Measurements from ENCODE around the gene HAAO. TPM values are rescaled to one million over a fixed set of nuclear protein-coding genes. Genes with fewer than 3 reads are reported as not detected.
"Not testable (repeated sequence)": the region's sequence is repeated elsewhere in the genome, so short reads cannot be mapped to it uniquely, and the experiment has no call there.

Gene HAAO
- total and polyA plus RNA-seq, 2 donors (not counting 1 experiment from before 2014, with no cell fraction given): 6.4 to 17.6 TPM

DNA sequence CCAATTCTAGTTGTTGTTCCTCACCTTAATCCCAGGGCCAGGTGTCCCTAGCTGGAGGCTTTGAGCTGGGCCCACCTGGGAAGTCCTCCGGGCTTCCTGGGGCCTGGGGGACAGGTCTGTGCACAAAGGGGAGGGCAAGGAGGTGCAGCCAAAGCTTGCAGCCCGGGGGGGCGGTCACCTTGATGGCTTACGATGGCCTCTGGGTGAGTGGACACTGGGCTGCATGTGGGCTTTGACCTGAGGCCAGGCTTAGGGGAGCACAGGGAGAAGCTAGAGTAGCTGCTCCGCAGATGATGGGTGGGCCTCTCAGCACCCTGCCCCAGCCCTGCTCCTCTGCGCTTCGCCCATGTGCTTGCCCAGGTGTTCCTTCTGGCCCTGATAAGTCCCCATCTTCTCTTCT lies 41.8 kb upstream of the HAAO start:
- no peak overlapping the region for H3K4me3 ChIP-seq (ENCODE audit: control extremely low read depth in 1 of 5, extremely low read depth in 1 of 5, insufficient read depth in 1 of 5, low read depth in 2 of 5, low read length in 4 of 5)
- DNase-seq (no peak), ATAC-seq (ENCODE audit: low read depth) (no peak)
- CTCF ChIA-PET: interaction anchor here (1.7 kb wide), 1 partner anchor 743 kb away, joined by 3 read pairs; no protein-coding TSS in a partner anchor
- POLR2A ChIA-PET: no interaction called here
- no peak overlapping the region for H3K9ac ChIP-seq (ENCODE audit: low read length)
- no peaks in the 10 kb centered on the region for H3K4me1 Mint-ChIP-seq
- TF ChIP-seq EZH2 (IDR thresholded peaks at IDR 0.05; ENCODE audit: borderline replicate concordance, insufficient read depth, low read depth, low read length, poor library complexity, severe bottlenecking) (no peak), CTCF (IDR thresholded peaks at IDR 0.05) (no peak)
- no peaks in the 10 kb centered on the region for H3K9me3 ChIP-seq (ENCODE audit: control extremely low read depth in 1 of 3, control insufficient read depth in 2 of 3, insufficient read depth in 1 of 3, low read length in 2 of 3)
- H3K27me3 ChIP-seq (replicated peaks in 1 of 4; ENCODE audit: control extremely low read depth in 1 of 4, control insufficient read depth in 3 of 4, insufficient read depth in 4 of 4, low read length in 3 of 4): no peaks in the 10 kb centered on the region
- H3K36me3 ChIP-seq (replicated peaks in 1 of 2; ENCODE audit: control extremely low read depth in 1 of 2, control insufficient read depth in 1 of 2, extremely low read depth in 1 of 2, insufficient read depth in 2 of 2, low read length in 1 of 2): no peaks in the 10 kb centered on the region
- no peaks in the 10 kb centered on the region for H3K27me3 Mint-ChIP-seq
- no peak overlapping the region for H3K27ac Mint-ChIP-seq
- H3K4me1 ChIP-seq (ENCODE audit: control insufficient read depth in 2 of 2, insufficient read depth in 2 of 2, low read length in 2 of 2): no peaks in the 10 kb centered on the region
- no peak overlapping the region for H3K4me3 Mint-ChIP-seq
- H2AFZ ChIP-seq (ENCODE audit: insufficient read depth, low read depth, low read length, poor library complexity, severe bottlenecking): no peak overlapping the region
- H3K4me2 ChIP-seq (replicated peaks; ENCODE audit: low read depth, low read length, poor library complexity, severe bottlenecking): no peak overlapping the region
- intact Hi-C loops (cut with micrococcal nuclease): no loop called here
- H4K20me1 ChIP-seq (ENCODE audit: control insufficient read depth, insufficient read depth, low read length, poor library complexity, severe bottlenecking): no peaks in the 10 kb centered on the region
- WGBS (ENCODE audit: insufficient coverage): 98% methylated on average over 7 of the region's 7 CpGs
- H3K9me3 Mint-ChIP-seq (ENCODE audit: insufficient read depth): no peaks in the 10 kb centered on the region
- no peaks in the 10 kb centered on the region for H3K79me2 ChIP-seq (ENCODE audit: control insufficient read depth, insufficient read depth, low read length)
- H3K27ac ChIP-seq (ENCODE audit: low read length in 2 of 2): no peak overlapping the region

DNA sequence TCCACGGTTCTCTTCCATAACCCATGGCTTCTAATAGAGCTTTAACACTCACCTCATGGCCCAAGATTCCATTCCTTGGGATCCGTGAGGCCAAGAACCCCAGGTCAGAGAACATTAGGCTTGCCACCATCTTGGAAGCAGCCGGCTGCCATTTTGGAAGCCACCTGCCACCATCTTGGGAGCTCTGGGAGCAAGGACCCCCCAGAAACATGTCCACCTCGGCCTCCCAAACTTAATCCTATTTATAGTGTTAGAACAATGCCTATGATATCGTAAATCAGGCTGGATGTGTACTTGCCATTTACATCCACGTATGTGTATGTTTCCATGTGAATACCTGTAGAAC lies 39.9 kb upstream of the HAAO start:
- ATAC-seq (ENCODE audit: low read depth) (no peak), DNase-seq (no peak)
- H3K27me3 Mint-ChIP-seq: peaks cover 3% of the 10 kb centered on the region
- H3K27ac Mint-ChIP-seq: no peak overlapping the region
- Histone ChIP-seq H3K36me3 (replicated peaks in 1 of 2; ENCODE audit: control extremely low read depth in 1 of 2, control insufficient read depth in 1 of 2, extremely low read depth in 1 of 2, insufficient read depth in 2 of 2, low read length in 1 of 2) (no peaks in the 10 kb centered on the region), H2AFZ (ENCODE audit: insufficient read depth, low read depth, low read length, poor library complexity, severe bottlenecking) (no peak overlapping the region), H3K27me3 (replicated peaks in 1 of 4; ENCODE audit: control extremely low read depth in 1 of 4, control insufficient read depth in 3 of 4, insufficient read depth in 4 of 4, low read length in 3 of 4) (no peaks in the 10 kb centered on the region), H3K79me2 (ENCODE audit: control insufficient read depth, insufficient read depth, low read length) (no peaks in the 10 kb centered on the region), H3K9me3 (ENCODE audit: control extremely low read depth in 1 of 3, control insufficient read depth in 2 of 3, insufficient read depth in 1 of 3, low read length in 2 of 3) (no peaks in the 10 kb centered on the region), H3K9ac (ENCODE audit: low read length) (no peak overlapping the region), H3K4me3 (ENCODE audit: control extremely low read depth in 1 of 5, extremely low read depth in 1 of 5, insufficient read depth in 1 of 5, low read depth in 2 of 5, low read length in 4 of 5) (no peak overlapping the region), H3K4me2 (replicated peaks; ENCODE audit: low read depth, low read length, poor library complexity, severe bottlenecking) (no peak overlapping the region), H4K20me1 (ENCODE audit: control insufficient read depth, insufficient read depth, low read length, poor library complexity, severe bottlenecking) (no peaks in the 10 kb centered on the region), H3K4me1 (ENCODE audit: control insufficient read depth in 2 of 2, insufficient read depth in 2 of 2, low read length in 2 of 2) (peaks cover 8 to 13% of the 10 kb centered on the region in 2 donors), H3K27ac (ENCODE audit: low read length in 2 of 2) (no peak overlapping the region)
- intact Hi-C loops (cut with micrococcal nuclease): no loop called here
- H3K4me3 Mint-ChIP-seq: no peak overlapping the region
- peaks cover 16% of the 10 kb centered on the region for H3K4me1 Mint-ChIP-seq
- ChIA-PET CTCF (interaction anchor here (0.8 to 6.6 kb wide), 6 partner anchors 8 to 710 kb away, joined by 3 to 49 read pairs (median 4); no protein-coding TSS in a partner anchor), POLR2A (no interaction called here)
- TF ChIP-seq EZH2 (IDR thresholded peaks at IDR 0.05; ENCODE audit: borderline replicate concordance, insufficient read depth, low read depth, low read length, poor library complexity, severe bottlenecking) (no peak), CTCF (IDR thresholded peaks at IDR 0.05) (no peak)
- 100% methylated on average over 2 of the region's 6 CpGs for WGBS (ENCODE audit: insufficient coverage)
- H3K9me3 Mint-ChIP-seq (ENCODE audit: insufficient read depth): no peaks in the 10 kb centered on the region

- peaks cover 16% of the 10 kb centered on the region for H3K4me1 Mint-ChIP-seq
- H3K4me1 ChIP-seq (ENCODE audit: control insufficient read depth in 2 of 2, insufficient read depth in 2 of 2, low read length in 2 of 2): peaks cover 8 to 13% of the 10 kb centered on the region in 2 donors
- H3K9me3 ChIP-seq (ENCODE audit: control extremely low read depth in 1 of 3, control insufficient read depth in 2 of 3, insufficient read depth in 1 of 3, low read length in 2 of 3); intact Hi-C loops (cut with micrococcal nuclease); H3K4me3 ChIP-seq (ENCODE audit: control extremely low read depth in 1 of 5, extremely low read depth in 1 of 5, insufficient read depth in 1 of 5, low read depth in 2 of 5, low read length in 4 of 5); H3K4me3 Mint-ChIP-seq; H3K79me2 ChIP-seq (ENCODE audit: control insufficient read depth, insufficient read depth, low read length); ATAC-seq (ENCODE audit: low read depth); H3K9ac ChIP-seq (ENCODE audit: low read length); H3K27ac ChIP-seq (ENCODE audit: low read length in 2 of 2); H4K20me1 ChIP-seq (ENCODE audit: control insufficient read depth, insufficient read depth, low read length, poor library complexity, severe bottlenecking); H3K27me3 Mint-ChIP-seq; H3K9me3 Mint-ChIP-seq (ENCODE audit: insufficient read depth); H3K36me3 ChIP-seq (replicated peaks in 1 of 2; ENCODE audit: control extremely low read depth in 1 of 2, control insufficient read depth in 1 of 2, extremely low read depth in 1 of 2, insufficient read depth in 2 of 2, low read length in 1 of 2); H3K4me2 ChIP-seq (replicated peaks; ENCODE audit: low read depth, low read length, poor library complexity, severe bottlenecking); H2AFZ ChIP-seq (ENCODE audit: insufficient read depth, low read depth, low read length, poor library complexity, severe bottlenecking); H3K27ac Mint-ChIP-seq; DNase-seq; H3K27me3 ChIP-seq (replicated peaks in 1 of 4; ENCODE audit: control extremely low read depth in 1 of 4, control insufficient read depth in 3 of 4, insufficient read depth in 4 of 4, low read length in 3 of 4); POLR2A ChIA-PET: not testable (repeated sequence)
- 93% methylated on average over 25 of the region's 26 CpGs for WGBS (ENCODE audit: insufficient coverage)
- CTCF ChIA-PET: interaction anchor here (0.8 to 6.6 kb wide), 8 partner anchors 8 to 710 kb away, joined by 3 to 49 read pairs (median 4); no protein-coding TSS in a partner anchor
Measured at GRCh38 chr2:42831575-42832288, 39.3 kb upstream of the HAAO start.

All from B cell (primary cell).